GM23338 (cell line): Measurements from ENCODE around the gene ITGAL. TPM values are rescaled to one million over a fixed set of nuclear protein-coding genes. Genes with fewer than 3 reads are reported as not detected.
A peak's percentile ranks its signal among the peaks of the same experiment; 100 is the strongest.
"Not testable (repeated sequence)": the region's sequence is repeated elsewhere in the genome, so short reads cannot be mapped to it uniquely, and the experiment has no call there.

Source experiments
- ATAC-seq: fragments of 200-7000 bp; cut with Tn5 transposase; 3 replicates; pipeline ENCODE4 v1.9.1; 2020
- DNase-seq: peaks from one replicate; pipeline ENCODE4 v3.0.0-alpha.2; 2015; ENCODE audit warnings: low spot score
- H2AFZ ChIP-seq: fragments of 200-600 bp; sonication (generic); 2 replicates; pipeline ENCODE4 v1.8.0; 2016; ENCODE audit warnings: antibody characterized with exemption, mild to moderate bottlenecking, moderate library complexity
- H3F3A ChIP-seq: fragments of 200-600 bp; sonication (generic); replicated peaks from 2 replicates; pipeline ENCODE4 v1.8.0; 2017; ENCODE audit warnings: antibody characterized with exemption, mixed run types, low read depth
- H3K27ac ChIP-seq: fragments of 200-600 bp; sonication (generic); 2 replicates; pipeline ENCODE4 v1.6.1; 2016; ENCODE audit warnings: low read depth
- H3K27me3 ChIP-seq: fragments of 200-600 bp; sonication (generic); 2 replicates; pipeline ENCODE4 v1.8.0; 2016; ENCODE audit warnings: mild to moderate bottlenecking, mixed run types, moderate library complexity; ENCODE audit not compliant: insufficient read depth
- H3K36me3 ChIP-seq: fragments of 200-600 bp; sonication (generic); 2 replicates; pipeline ENCODE4 v1.8.0; 2016; ENCODE audit warnings: mild to moderate bottlenecking; ENCODE audit not compliant: insufficient read depth
- H3K4me1 ChIP-seq: fragments of 200-600 bp; sonication (generic); 2 replicates; pipeline ENCODE4 v1.8.0; 2016; ENCODE audit warnings: mild to moderate bottlenecking, moderate library complexity; ENCODE audit not compliant: insufficient read depth
- H3K4me2 ChIP-seq: fragments of 200-600 bp; sonication (generic); 2 replicates; pipeline ENCODE4 v1.7.1; 2017; ENCODE audit warnings: mixed run types
- H3K4me3 ChIP-seq: fragments of 200-600 bp; sonication (generic); 2 replicates; pipeline ENCODE4 v1.6.1; 2016; ENCODE audit warnings: mixed run types
- H3K79me2 ChIP-seq: fragments of 200-600 bp; sonication (generic); replicated peaks from 2 replicates; pipeline ENCODE4 v1.8.0; 2017; ENCODE audit warnings: mild to moderate bottlenecking; ENCODE audit not compliant: insufficient read depth
- H3K9me2 ChIP-seq: fragments of 200-600 bp; sonication (generic); 2 replicates; pipeline ENCODE4 v1.8.0; 2017; ENCODE audit not compliant: insufficient read depth
- H4K20me1 ChIP-seq: fragments of 200-600 bp; sonication (generic); replicated peaks from 2 replicates; pipeline ENCODE4 v1.8.0; 2017; ENCODE audit warnings: mild to moderate bottlenecking; ENCODE audit not compliant: insufficient read depth
- H3K27ac Mint-ChIP-seq: 2 replicates; pipeline ENCODE4 v1.8.0; 2020; ENCODE audit warnings: inconsistent platforms, mild to moderate bottlenecking, moderate library complexity, mixed read lengths
- H3K27me3 Mint-ChIP-seq: 3 replicates; pipeline ENCODE4 v1.8.0; 2022; ENCODE audit warnings: low read depth, mild to moderate bottlenecking, moderate library complexity, mixed read lengths, inconsistent platforms; ENCODE audit not compliant: insufficient read depth, poor library complexity
- H3K36me3 Mint-ChIP-seq: 3 replicates; pipeline ENCODE4 v1.8.0; 2021; ENCODE audit warnings: low read depth, mild to moderate bottlenecking, inconsistent platforms, moderate library complexity, mixed read lengths
- H3K4me1 Mint-ChIP-seq: 3 replicates; pipeline ENCODE4 v1.8.0; 2020; ENCODE audit warnings: mild to moderate bottlenecking, inconsistent platforms, mixed read lengths
- H3K4me3 Mint-ChIP-seq: 3 replicates; pipeline ENCODE4 v1.8.0; 2021; ENCODE audit warnings: moderate library complexity, mild to moderate bottlenecking, inconsistent platforms, mixed read lengths
- H3K9me3 Mint-ChIP-seq: 3 replicates; pipeline ENCODE4 v1.8.0; 2020; ENCODE audit warnings: moderate library complexity, mild to moderate bottlenecking, inconsistent platforms, mixed read lengths
- EZH2phosphoT487 ChIP-seq: fragments of 200-600 bp; sonication (generic); IDR thresholded peaks from one replicate; pipeline ENCODE4 v1.8.1; 2018; ENCODE audit warnings: antibody characterized with exemption; ENCODE audit not compliant: unreplicated experiment
- JUNB ChIP-seq: IDR thresholded peaks from one replicate; pipeline ENCODE4 v1.6.1; 2016; ENCODE audit warnings: antibody characterized with exemption; ENCODE audit not compliant: unreplicated experiment
- POLR2AphosphoS5 ChIP-seq: IDR thresholded peaks from 2 replicates; pipeline ENCODE4 v1.6.1; 2016; ENCODE audit warnings: antibody characterized with exemption, low read depth
- ZNF462 ChIP-seq: fragments of 250-450 bp; sonication (Bioruptor Pico); IDR thresholded peaks from 2 replicates; pipeline ENCODE4 v1.5.0; 2020; ENCODE audit warnings: mild to moderate bottlenecking, moderate library complexity
- polyA plus RNA-seq: library from polyadenylated mRNA; unstranded; fragments of >200 nt; fragmentation: Nextera tagmentation; extraction: Ambion mirVana; gene quantifications from 2 replicates; pipeline ENCODE4 v1.2.1, GENCODE V29; 2016
- total RNA-seq: library from RNA; depleted of rRNA; stranded (reverse); fragments of >200 nt; shearing (Covaris generic); gene quantifications from 2 replicates; pipeline ENCODE4 v1.2.3, GENCODE V29; 2014

ITGAL gene
- total and polyA plus RNA-seq, 2 experiments from 2014 or later: 0.05 to 0.07 TPM

- peaks cover 15% of the 10 kb centered on the region for H3K27me3 Mint-ChIP-seq
- Histone ChIP-seq H3F3A (peaks cover 3% of the 10 kb centered on the region; the same call in 1 of the 2 replicates), H4K20me1 (peaks cover 5% of the 10 kb centered on the region), H3K4me3 (no peak overlapping the region), H3K4me1 (peaks cover 6% of the 10 kb centered on the region; the same call in 1 of the 2 replicates), H3K27ac (no peak overlapping the region), H3K36me3 (no peaks in the 10 kb centered on the region), H3K79me2 (peaks cover 10% of the 10 kb centered on the region), H2AFZ (no peak overlapping the region), H3K9me2 (peaks cover 7% of the 10 kb centered on the region), H3K4me2 (no peak overlapping the region), H3K27me3 (no peaks in the 10 kb centered on the region)
- peaks cover 14% of the 10 kb centered on the region for H3K36me3 Mint-ChIP-seq
- peaks cover 16% of the 10 kb centered on the region; the same call in 2 of the 3 replicates for H3K9me3 Mint-ChIP-seq
- TF ChIP-seq POLR2AphosphoS5: no peak
- TF ChIP-seq ZNF462 (CRISPR knock-in tag): no peak
- no peak for TF ChIP-seq JUNB
- no peak for TF ChIP-seq EZH2phosphoT487
- H3K4me1 Mint-ChIP-seq: peaks cover 18% of the 10 kb centered on the region
- H3K27ac Mint-ChIP-seq: no peak overlapping the region
- no peak overlapping the region for H3K4me3 Mint-ChIP-seq
- no peak for ATAC-seq
- DNase-seq: no peak
These were observed 23.5 kb upstream of the ITGAL start for GRCh38 chr16:30449116-30449435.

- H3K27ac Mint-ChIP-seq, H3K4me1 ChIP-seq, H3K27me3 ChIP-seq, H3K9me3 Mint-ChIP-seq, H3K4me3 Mint-ChIP-seq, H3K4me3 ChIP-seq, H3K36me3 ChIP-seq, H3K79me2 ChIP-seq, H4K20me1 ChIP-seq, H3K4me2 ChIP-seq, H3K36me3 Mint-ChIP-seq, H3F3A ChIP-seq, DNase-seq, H3K27ac ChIP-seq, ATAC-seq, H3K4me1 Mint-ChIP-seq, H3K9me2 ChIP-seq: not testable (repeated sequence)
- peaks cover 12% of the 10 kb centered on the region for H3K27me3 Mint-ChIP-seq
- 0 out of 2 replicates have a peak overlapping the region, but pooled peaks have one; percentile 29 for H2AFZ ChIP-seq
These were observed 19.6 kb upstream of the ITGAL start for GRCh38 chr16:30452709-30453580.
